Measurements from ENCODE around the gene C20orf96.
"Not testable (repeated sequence)": the region's sequence is repeated elsewhere in the genome, so short reads cannot be mapped to it uniquely, and the experiment has no call there.

C20orf96 gene

GRCh38 chr20:235891-236290, 54.7 kb downstream of the C20orf96 start:
- DNase-seq = no peak

- DNase-seq = peak in 1 of 2 donors; percentile 23
Observed at GRCh38 chr20:227439-228105, 63.0 kb downstream of the C20orf96 start.

GRCh38 chr20:226958-227357, 63.6 kb downstream of the C20orf96 start, which contains the start of gene DEFB129:
TSS of gene DEFB129 (plus strand) at chr20:227258. CDS start at chr20:227289, 31 bp downstream.
- DNase-seq = no peak

- not testable (repeated sequence) for DNase-seq
Observed at GRCh38 chr20:225879-226278, 64.7 kb downstream of the C20orf96 start.

- no peak for DNase-seq
Observed at GRCh38 chr20:221258-221830, 69.2 kb downstream of the C20orf96 start.
